ENCODE results near the gene ARHGAP1. TPM values are rescaled to one million over a fixed set of nuclear protein-coding genes. Genes with fewer than 3 reads are reported as not detected.
"Not testable (repeated sequence)": the region's sequence is repeated elsewhere in the genome, so short reads cannot be mapped to it uniquely, and the experiment has no call there.

ARHGAP1 gene
- total RNA-seq, 2 experiments from 2014 or later: 52.9 to 54.4 TPM

- CTCF ChIA-PET: no interaction called here
- POLR2A ChIA-PET: no interaction called here
Measured at GRCh38 chr11:46725338-46726205, 25.2 kb upstream of the ARHGAP1 start.

- CTCF ChIA-PET: no interaction called here
- POLR2A ChIA-PET: no interaction called here
Measured at GRCh38 chr11:46724088-46724487, 23.7 kb upstream of the ARHGAP1 start.

GRCh38 chr11:46723359-46723680 lies 22.9 kb upstream of the ARHGAP1 start:
- CTCF ChIA-PET: no interaction called here
- POLR2A ChIA-PET: no interaction called here

GRCh38 chr11:46722566-46723358 lies 22.3 kb upstream of the ARHGAP1 start:
- CTCF ChIA-PET: no interaction called here

GRCh38 chr11:46721286-46721685 lies 20.9 kb upstream of the ARHGAP1 start:
- ChIA-PET CTCF (interaction anchor here (1.2 kb wide), 1 partner anchor 19 kb away, joined by 3 read pairs; no protein-coding TSS in a partner anchor), POLR2A (no interaction called here)

More at GRCh38 chr11:46722566-46723358, 22.3 kb upstream of the ARHGAP1 start:
- POLR2A ChIA-PET: no interaction called here

- ChIA-PET CTCF (interaction anchor here (1.2 kb wide), 1 partner anchor 18 kb away, joined by 3 read pairs; no protein-coding TSS in a partner anchor), POLR2A (no interaction called here)
Measured at GRCh38 chr11:46719543-46720218, 19.3 kb upstream of the ARHGAP1 start.

GRCh38 chr11:46719048-46719542 lies 18.7 kb upstream of the ARHGAP1 start, which contains the start of gene F2:
TSS of gene F2 (plus strand) at chr11:46719213. CDS start at chr11:46719236, 23 bp downstream.
- ChIA-PET POLR2A (interaction anchor here (0.6 kb wide), 1 partner anchor 77 kb away, joined by 5 read pairs; no protein-coding TSS in a partner anchor), CTCF (no interaction called here)

- POLR2A ChIA-PET: interaction anchor here (0.6 kb wide), 1 partner anchor 78 kb away, joined by 5 read pairs; no protein-coding TSS in a partner anchor
- CTCF ChIA-PET: interaction anchor here (0.5 kb wide), 1 partner anchor 242 kb away, joined by 3 read pairs; no protein-coding TSS in a partner anchor
Measured at GRCh38 chr11:46718155-46719019, 18.0 kb upstream of the ARHGAP1 start.

- CTCF ChIA-PET: interaction anchor here (0.5 kb wide), 1 partner anchor 241 kb away, joined by 3 read pairs; no protein-coding TSS in a partner anchor
- POLR2A ChIA-PET: not testable (repeated sequence)
Measured at GRCh38 chr11:46717825-46718154, 17.4 kb upstream of the ARHGAP1 start.

GRCh38 chr11:46712874-46713576 lies 12.6 kb upstream of the ARHGAP1 start:
- POLR2A ChIA-PET: no interaction called here
- CTCF ChIA-PET: no interaction called here

GRCh38 chr11:46711303-46711702 lies 10.9 kb upstream of the ARHGAP1 start:
- ChIA-PET CTCF (no interaction called here), POLR2A (no interaction called here)

GRCh38 chr11:46710821-46711269 lies 10.4 kb upstream of the ARHGAP1 start:
- ChIA-PET CTCF (no interaction called here), POLR2A (no interaction called here)

GRCh38 chr11:46709351-46709750 lies 8.9 kb upstream of the ARHGAP1 start:
- CTCF ChIA-PET: interaction anchor here (0.7 kb wide), 1 partner anchor 42 kb away, joined by 3 read pairs; no protein-coding TSS in a partner anchor
- POLR2A ChIA-PET: interaction anchor here (0.7 to 1.0 kb wide), 3 partner anchors 8 to 141 kb away, joined by 3 to 5 read pairs (median 3); partner anchors contain the start of gene ZNF408

GRCh38 chr11:46706886-46707285 lies 6.5 kb upstream of the ARHGAP1 start:
- POLR2A ChIA-PET: no interaction called here

GRCh38 chr11:46705070-46705688 lies 4.8 kb upstream of the ARHGAP1 start:
- POLR2A ChIA-PET: no interaction called here
- CTCF ChIA-PET: interaction anchor here (0.5 kb wide), 1 partner anchor 23 kb away, joined by 3 read pairs; no protein-coding TSS in a partner anchor

More at GRCh38 chr11:46706886-46707285, 6.5 kb upstream of the ARHGAP1 start:
- CTCF ChIA-PET: interaction anchor here (0.9 kb wide), 1 partner anchor 13 kb away, joined by 3 read pairs; no protein-coding TSS in a partner anchor

- CTCF ChIA-PET: interaction anchor here (1.0 kb wide), 1 partner anchor 19 kb away, joined by 3 read pairs; no protein-coding TSS in a partner anchor
- POLR2A ChIA-PET: interaction anchor here (0.9 to 1.0 kb wide), 2 partner anchors 8 to 1065 kb away, joined by 3 read pairs; no protein-coding TSS in a partner anchor
Measured at GRCh38 chr11:46701078-46701654, 747 bp upstream of the ARHGAP1 start.

- CTCF ChIA-PET: no interaction called here
Measured at GRCh38 chr11:46698597-46698996, 1.8 kb downstream of the ARHGAP1 start.

More at GRCh38 chr11:46698597-46698996, 1.8 kb downstream of the ARHGAP1 start:
- POLR2A ChIA-PET: interaction anchor here (0.6 to 0.7 kb wide), 3 partner anchors 46 to 792 kb away, joined by 3 to 5 read pairs (median 4); no protein-coding TSS in a partner anchor
